Astrocyte of the cerebellum (primary cell): ENCODE measurements around the gene PCSK9.

ENCODE experiments used
- DNase-seq: peaks from one replicate; pipeline ENCODE4 v3.0.0-alpha.2; 2011; ENCODE audit warnings: low read depth
- H3K4me3 ChIP-seq: 2 replicates; pipeline ENCODE4 v1.5.1; 2011; ENCODE audit warnings: mild to moderate bottlenecking, low read depth, low read length, moderate library complexity
- CTCF ChIP-seq: IDR thresholded peaks from 2 replicates; pipeline ENCODE4 v1.5.1; 2012; ENCODE audit warnings: low read length, low read depth, moderate library complexity, mild to moderate bottlenecking; ENCODE audit errors: missing control alignments
- in situ Hi-C: cut with HindIII; loops from 2 replicates; pipeline ENCODE4 v1.10.0; 2017; ENCODE audit warnings: low sequenced_read_pairs

Gene PCSK9

GRCh38 chr1:55052221-55053142 lies 13.1 kb downstream of the PCSK9 start:
- TF ChIP-seq CTCF: no peak
- no peak for DNase-seq
- H3K4me3 ChIP-seq: no peak overlapping the region
- in situ Hi-C loops: no loop called here

- no peak for TF ChIP-seq CTCF
- no peak for DNase-seq
- in situ Hi-C loops: no loop called here
- H3K4me3 ChIP-seq: no peak overlapping the region
Observed at GRCh38 chr1:55053265-55053954, 14.1 kb downstream of the PCSK9 start.

- no peak for DNase-seq
- no peak for TF ChIP-seq CTCF
- no peak overlapping the region for H3K4me3 ChIP-seq
- in situ Hi-C loops: no loop called here
Observed at GRCh38 chr1:55054396-55054795, 15.0 kb downstream of the PCSK9 start.

- TF ChIP-seq CTCF: no peak
- in situ Hi-C loops: no loop called here
- no peak for DNase-seq
- H3K4me3 ChIP-seq: no peak overlapping the region
Observed at GRCh38 chr1:55055084-55055882, 15.9 kb downstream of the PCSK9 start.

- in situ Hi-C loops: no loop called here
- DNase-seq: no peak
- H3K4me3 ChIP-seq: no peak overlapping the region
- no peak for TF ChIP-seq CTCF
Observed at GRCh38 chr1:55055951-55056631, 16.7 kb downstream of the PCSK9 start.

GRCh38 chr1:55056632-55056992 lies 17.3 kb downstream of the PCSK9 start:
- no peak overlapping the region for H3K4me3 ChIP-seq
- TF ChIP-seq CTCF: no peak
- in situ Hi-C loops: no loop called here
- DNase-seq: no peak
